Neural cell (in vitro differentiated cells): ENCODE data around the gene ZNF668.

Experiments used
- CTCF ChIP-seq: fragments of 450-650 bp; IDR thresholded peaks from 2 replicates; pipeline ENCODE4 v1.5.1; 2014; ENCODE audit warnings: antibody characterized with exemption, mild to moderate bottlenecking, moderate library complexity; ENCODE audit not compliant: poor library complexity, severe bottlenecking
- EP300 ChIP-seq: fragments of 450-650 bp; conservative IDR thresholded peaks from 2 replicates; pipeline ENCODE4 v1.6.1; 2014; ENCODE audit warnings: antibody characterized with exemption, mild to moderate bottlenecking, moderate library complexity; ENCODE audit not compliant: poor library complexity, severe bottlenecking
- EZH2 ChIP-seq: fragments of 200-600, 300-800 bp; shearing (Covaris generic), sonication (generic); IDR thresholded peaks from 2 replicates; pipeline ENCODE4 v1.6.1; 2014; ENCODE audit warnings: antibody characterized with exemption, low read length, borderline replicate concordance, mild to moderate bottlenecking; ENCODE audit not compliant: insufficient read depth, poor library complexity, severe bottlenecking

GRCh38 chr16:31071861-31072260 lies 2.2 kb downstream of the ZNF668 start:
- TF ChIP-seq CTCF = no peak
- no peak for TF ChIP-seq EZH2
- TF ChIP-seq EP300 = no peak
